Measurements from ENCODE around the gene SHROOM3.

Gene SHROOM3

DNA sequence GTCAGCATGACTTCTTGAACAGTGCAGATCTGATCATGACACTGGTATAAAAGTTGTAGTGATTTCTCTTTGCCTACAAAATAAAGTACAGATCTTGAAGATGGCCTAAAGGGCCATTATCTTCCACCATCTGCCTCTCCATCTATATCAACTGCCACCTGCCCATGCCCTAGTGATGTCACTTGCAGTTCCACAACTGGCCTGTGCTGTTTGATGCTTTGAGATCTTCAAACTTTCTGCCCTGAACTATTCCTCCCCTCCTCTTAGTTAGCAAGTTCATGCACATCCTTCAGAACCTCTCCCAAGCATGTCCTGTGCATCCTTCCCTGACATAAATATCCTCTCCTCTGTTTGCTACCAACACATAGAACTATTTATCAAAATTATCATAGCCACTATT, 245.9 kb downstream of the SHROOM3 start:
- TF ChIP-seq NFIC (IDR thresholded peaks at IDR 0.05), result no peak
- no peak for TF ChIP-seq RAD21 (IDR thresholded peaks at IDR 0.05; ENCODE audit: low read depth)
- no peak for TF ChIP-seq YY1 (IDR thresholded peaks at IDR 0.05; ENCODE audit: low read depth)
- TF ChIP-seq TCF12 (IDR thresholded peaks at IDR 0.05; ENCODE audit: low read depth), result no peak
- TF ChIP-seq CREB1 (IDR thresholded peaks at IDR 0.05; ENCODE audit: low read depth), result no peak
- TF ChIP-seq, protein P1, sequence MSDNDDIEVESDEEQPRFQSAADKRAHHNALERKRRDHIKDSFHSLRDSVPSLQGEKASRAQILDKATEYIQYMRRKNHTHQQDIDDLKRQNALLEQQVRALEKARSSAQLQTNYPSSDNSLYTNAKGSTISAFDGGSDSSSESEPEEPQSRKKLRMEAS (IDR thresholded peaks at IDR 0.05), result no peak
- no peak for TF ChIP-seq TAF1 (IDR thresholded peaks at IDR 0.05; ENCODE audit: low read depth)
- TF ChIP-seq EGR1 (IDR thresholded peaks at IDR 0.05), result no peak
- no peak for TF ChIP-seq TEAD4 (IDR thresholded peaks at IDR 0.05)
- TF ChIP-seq, protein P2, sequence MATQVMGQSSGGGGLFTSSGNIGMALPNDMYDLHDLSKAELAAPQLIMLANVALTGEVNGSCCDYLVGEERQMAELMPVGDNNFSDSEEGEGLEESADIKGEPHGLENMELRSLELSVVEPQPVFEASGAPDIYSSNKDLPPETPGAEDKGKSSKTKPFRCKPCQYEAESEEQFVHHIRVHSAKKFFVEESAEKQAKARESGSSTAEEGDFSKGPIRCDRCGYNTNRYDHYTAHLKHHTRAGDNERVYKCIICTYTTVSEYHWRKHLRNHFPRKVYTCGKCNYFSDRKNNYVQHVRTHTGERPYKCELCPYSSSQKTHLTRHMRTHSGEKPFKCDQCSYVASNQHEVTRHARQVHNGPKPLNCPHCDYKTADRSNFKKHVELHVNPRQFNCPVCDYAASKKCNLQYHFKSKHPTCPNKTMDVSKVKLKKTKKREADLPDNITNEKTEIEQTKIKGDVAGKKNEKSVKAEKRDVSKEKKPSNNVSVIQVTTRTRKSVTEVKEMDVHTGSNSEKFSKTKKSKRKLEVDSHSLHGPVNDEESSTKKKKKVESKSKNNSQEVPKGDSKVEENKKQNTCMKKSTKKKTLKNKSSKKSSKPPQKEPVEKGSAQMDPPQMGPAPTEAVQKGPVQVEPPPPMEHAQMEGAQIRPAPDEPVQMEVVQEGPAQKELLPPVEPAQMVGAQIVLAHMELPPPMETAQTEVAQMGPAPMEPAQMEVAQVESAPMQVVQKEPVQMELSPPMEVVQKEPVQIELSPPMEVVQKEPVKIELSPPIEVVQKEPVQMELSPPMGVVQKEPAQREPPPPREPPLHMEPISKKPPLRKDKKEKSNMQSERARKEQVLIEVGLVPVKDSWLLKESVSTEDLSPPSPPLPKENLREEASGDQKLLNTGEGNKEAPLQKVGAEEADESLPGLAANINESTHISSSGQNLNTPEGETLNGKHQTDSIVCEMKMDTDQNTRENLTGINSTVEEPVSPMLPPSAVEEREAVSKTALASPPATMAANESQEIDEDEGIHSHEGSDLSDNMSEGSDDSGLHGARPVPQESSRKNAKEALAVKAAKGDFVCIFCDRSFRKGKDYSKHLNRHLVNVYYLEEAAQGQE (IDR thresholded peaks at IDR 0.05; ENCODE audit: low read depth), result no peak
- TF ChIP-seq FOXM1 (IDR thresholded peaks at IDR 0.05; ENCODE audit: borderline replicate concordance, low read depth), result no peak
- TF ChIP-seq ZBTB7A (IDR thresholded peaks at IDR 0.05; ENCODE audit: low read depth), result no peak
- TF ChIP-seq, protein P3, sequence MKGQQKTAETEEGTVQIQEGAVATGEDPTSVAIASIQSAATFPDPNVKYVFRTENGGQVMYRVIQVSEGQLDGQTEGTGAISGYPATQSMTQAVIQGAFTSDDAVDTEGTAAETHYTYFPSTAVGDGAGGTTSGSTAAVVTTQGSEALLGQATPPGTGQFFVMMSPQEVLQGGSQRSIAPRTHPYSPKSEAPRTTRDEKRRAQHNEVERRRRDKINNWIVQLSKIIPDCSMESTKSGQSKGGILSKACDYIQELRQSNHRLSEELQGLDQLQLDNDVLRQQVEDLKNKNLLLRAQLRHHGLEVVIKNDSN (IDR thresholded peaks at IDR 0.05), result no peak
- TF ChIP-seq EP300 (IDR thresholded peaks at IDR 0.05; ENCODE audit: borderline replicate concordance), result no peak
- TF ChIP-seq CEBPB (IDR thresholded peaks at IDR 0.05), result no peak

DNA sequence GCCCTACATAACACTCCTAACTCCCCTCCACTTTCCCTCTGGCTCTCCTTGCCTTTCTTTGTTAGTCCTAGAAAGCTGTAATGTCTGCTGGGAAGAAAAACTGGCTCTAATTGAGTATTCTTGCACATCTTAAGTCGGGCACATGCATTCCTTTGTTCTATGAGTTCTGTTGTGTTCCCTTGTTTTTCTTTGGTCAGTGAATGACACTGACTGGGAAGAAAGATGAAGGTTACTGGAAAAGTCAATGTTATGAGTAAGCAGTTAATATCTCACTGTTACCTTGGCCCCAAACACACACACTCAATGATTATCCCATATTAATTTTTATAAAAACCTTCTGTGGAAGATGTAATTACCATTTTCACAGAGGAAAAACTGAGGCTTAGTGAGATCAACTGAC, 247.0 kb downstream of the SHROOM3 start:
- TF ChIP-seq ZBTB7A (IDR thresholded peaks at IDR 0.05; ENCODE audit: low read depth), result no peak
- TF ChIP-seq, protein P2 (IDR thresholded peaks at IDR 0.05; ENCODE audit: low read depth), result no peak
- no peak for TF ChIP-seq RAD21 (IDR thresholded peaks at IDR 0.05; ENCODE audit: low read depth)
- TF ChIP-seq EP300 (IDR thresholded peaks at IDR 0.05; ENCODE audit: borderline replicate concordance), result no peak
- TF ChIP-seq CEBPB (IDR thresholded peaks at IDR 0.05), result no peak
- no peak for TF ChIP-seq TCF12 (IDR thresholded peaks at IDR 0.05; ENCODE audit: low read depth)
- no peak for TF ChIP-seq NFIC (IDR thresholded peaks at IDR 0.05)
- TF ChIP-seq TEAD4 (IDR thresholded peaks at IDR 0.05), result no peak
- TF ChIP-seq, protein P1 (IDR thresholded peaks at IDR 0.05), result no peak
- no peak for TF ChIP-seq CREB1 (IDR thresholded peaks at IDR 0.05; ENCODE audit: low read depth)
- TF ChIP-seq, protein P3 (IDR thresholded peaks at IDR 0.05), result no peak
- no peak for TF ChIP-seq FOXM1 (IDR thresholded peaks at IDR 0.05; ENCODE audit: borderline replicate concordance, low read depth)
- no peak for TF ChIP-seq EGR1 (IDR thresholded peaks at IDR 0.05)
- TF ChIP-seq TAF1 (IDR thresholded peaks at IDR 0.05; ENCODE audit: low read depth), result no peak
- TF ChIP-seq YY1 (IDR thresholded peaks at IDR 0.05; ENCODE audit: low read depth), result no peak

DNA sequence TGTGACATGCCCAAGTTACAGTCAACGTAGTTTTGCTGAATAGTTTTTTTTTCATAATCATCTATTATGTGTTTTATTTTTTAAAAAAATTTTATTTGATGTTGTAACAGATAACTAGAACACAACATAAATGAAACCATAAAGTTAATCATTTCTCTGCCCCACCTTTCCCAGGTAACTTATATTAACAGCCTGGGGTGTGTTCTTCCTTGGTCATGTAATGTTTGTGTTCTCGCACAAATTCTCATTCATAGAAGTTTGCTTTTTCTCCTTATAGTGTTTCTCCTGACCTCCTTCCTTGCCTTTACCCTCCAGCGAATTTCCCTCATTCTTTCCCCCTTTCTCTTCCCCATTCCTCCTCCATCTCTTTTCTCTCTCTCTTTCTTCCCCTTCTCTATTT, 248.1 kb downstream of the SHROOM3 start:
- TF ChIP-seq RAD21 (IDR thresholded peaks at IDR 0.05; ENCODE audit: low read depth) (no peak), EP300 (IDR thresholded peaks at IDR 0.05; ENCODE audit: borderline replicate concordance) (no peak), TEAD4 (IDR thresholded peaks at IDR 0.05) (no peak), YY1 (IDR thresholded peaks at IDR 0.05; ENCODE audit: low read depth) (no peak)

DNA sequence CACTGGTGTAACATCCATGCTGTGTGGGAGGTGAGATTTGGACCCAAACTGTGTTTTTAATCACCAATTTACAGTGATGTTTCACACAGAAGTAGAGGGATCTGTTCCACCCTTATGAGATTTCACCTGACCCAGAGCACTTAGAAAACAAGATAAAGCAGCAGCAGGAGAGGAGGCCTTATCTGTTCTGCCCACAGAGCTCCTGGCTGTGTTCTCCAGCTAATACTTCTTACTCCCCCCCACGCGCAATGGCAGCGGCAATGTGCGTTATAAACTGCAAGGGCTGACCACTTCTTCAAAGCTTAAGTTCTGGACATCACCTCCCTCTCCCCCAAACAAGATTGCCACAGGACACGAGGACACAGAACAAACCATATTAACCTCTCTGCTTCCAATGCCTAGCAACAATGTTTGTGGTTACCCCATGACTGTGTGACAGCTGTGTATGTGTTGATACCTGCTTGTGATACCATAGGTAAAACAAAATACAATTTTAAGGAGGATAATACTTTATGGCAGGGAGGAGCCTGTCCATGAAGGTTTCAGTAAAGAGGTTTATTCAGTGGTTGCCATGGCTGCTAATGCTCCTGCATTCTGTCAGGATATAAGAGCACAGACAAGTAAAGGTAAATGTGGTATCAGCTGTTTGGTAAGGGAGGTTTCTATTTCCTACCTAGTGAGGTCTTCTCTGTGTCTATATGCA, 252.9 kb downstream of the SHROOM3 start:
- no peak for TF ChIP-seq TCF12 (IDR thresholded peaks at IDR 0.05; ENCODE audit: low read depth)
- TF ChIP-seq NFIC (IDR thresholded peaks at IDR 0.05), result no peak
- TF ChIP-seq, protein P2 (IDR thresholded peaks at IDR 0.05; ENCODE audit: low read depth), result no peak
- TF ChIP-seq TEAD4 (IDR thresholded peaks at IDR 0.05), result no peak

Measured in Ishikawa (cell line).